ENCODE measurements around the gene COLEC12.
A peak's percentile ranks its signal among the peaks of the same experiment; 100 is the strongest.

COLEC12 gene

GRCh38 chr18:267688-268552 lies 232.6 kb downstream of the COLEC12 start, which contains the start of gene THOC1:
Gene THOC1 (minus strand): TSS chr18:268047. CDS start chr18:268019, 28 bp downstream.
- peak; percentile 96 for DNase-seq

GRCh38 chr18:267380-267687 lies 233.2 kb downstream of the COLEC12 start:
- DNase-seq = no peak
